OCI-LY1 (cell line): ENCODE data around the gene DIP2C.

Experiments used
- H2AFZ ChIP-seq: fragments of 200-600 bp; sonication (generic), shearing (Covaris generic); 2 replicates; pipeline ENCODE4 v1.6.0; 2014; ENCODE audit warnings: antibody characterized with exemption, mild to moderate bottlenecking, low read length
- H3F3A ChIP-seq: fragments of 200-600 bp; sonication (generic), shearing (Covaris generic); 2 replicates; pipeline ENCODE4 v1.6.0; 2014; ENCODE audit warnings: mild to moderate bottlenecking, antibody characterized with exemption, low read length, moderate library complexity; ENCODE audit not compliant: insufficient read depth
- H3K27ac ChIP-seq: fragments of 200-600 bp; sonication (generic); 2 replicates; pipeline ENCODE4 v1.5.1; 2014; ENCODE audit warnings: low read length, mixed run types, mild to moderate bottlenecking, low read depth; ENCODE audit not compliant: poor library complexity, severe bottlenecking
- H3K27me3 ChIP-seq: fragments of 200-600 bp; sonication (generic); 2 replicates; pipeline ENCODE4 v1.6.0; 2014; ENCODE audit warnings: antibody characterized with exemption, mild to moderate bottlenecking, low read length, moderate library complexity; ENCODE audit not compliant: insufficient read depth
- H3K36me3 ChIP-seq: fragments of 200-600 bp; sonication (generic); 2 replicates; pipeline ENCODE4 v1.6.1; 2014; ENCODE audit warnings: mild to moderate bottlenecking, antibody characterized with exemption, low read length, moderate library complexity, mixed read lengths; ENCODE audit not compliant: insufficient read depth
- H3K4me1 ChIP-seq: fragments of 200-600 bp; sonication (generic); 2 replicates; pipeline ENCODE4 v1.5.1; 2014; ENCODE audit warnings: mild to moderate bottlenecking, low read length, moderate library complexity; ENCODE audit not compliant: insufficient read depth, severe bottlenecking
- H3K4me2 ChIP-seq: fragments of 200-600 bp; sonication (generic), shearing (Covaris generic); 2 replicates; pipeline ENCODE4 v1.6.1; 2014; ENCODE audit warnings: low read length
- H3K4me3 ChIP-seq: fragments of 200-600 bp; sonication (generic); 2 replicates; pipeline ENCODE4 v1.5.1; 2014; ENCODE audit warnings: low read length, low read depth, mild to moderate bottlenecking, mixed read lengths; ENCODE audit not compliant: poor library complexity, severe bottlenecking
- H3K79me2 ChIP-seq: fragments of 200-600 bp; shearing (Covaris generic); 2 replicates; pipeline ENCODE4 v1.6.1; 2016; ENCODE audit warnings: mixed run types, low read length, mixed read lengths; ENCODE audit not compliant: insufficient read depth
- H3K9ac ChIP-seq: fragments of 200-600 bp; sonication (generic), shearing (Covaris generic); 2 replicates; pipeline ENCODE4 v1.6.1; 2014; ENCODE audit warnings: mild to moderate bottlenecking, low read length, mixed read lengths
- H3K9me2 ChIP-seq: fragments of 200-600 bp; sonication (generic), shearing (Covaris generic); 2 replicates; pipeline ENCODE4 v1.6.1; 2014; ENCODE audit warnings: low read depth, mild to moderate bottlenecking, low read length, mixed read lengths
- H3K9me3 ChIP-seq: fragments of 200-600 bp; shearing (Covaris generic); 2 replicates; pipeline ENCODE4 v1.6.1; 2014; ENCODE audit warnings: low read length, mixed read lengths
- H4K20me1 ChIP-seq: fragments of 200-600 bp; sonication (generic), shearing (Covaris generic); 2 replicates; pipeline ENCODE4 v1.6.0; 2016; ENCODE audit warnings: mild to moderate bottlenecking, low read length; ENCODE audit not compliant: insufficient read depth
- CTCF ChIP-seq: fragments of 200-600 bp; sonication (generic), shearing (Covaris generic); IDR thresholded peaks from 2 replicates; pipeline ENCODE4 v1.5.1; 2017; ENCODE audit warnings: mild to moderate bottlenecking, antibody characterized with exemption, low read length, moderate library complexity, mixed read lengths
- EZH2 ChIP-seq: fragments of 200-600 bp; sonication (generic), shearing (Covaris generic); IDR thresholded peaks from 2 replicates; pipeline ENCODE4 v1.8.0; 2017; ENCODE audit warnings: borderline replicate concordance, mixed run types, mild to moderate bottlenecking, antibody characterized with exemption, low read length, moderate library complexity, mixed read lengths

Gene DIP2C

GRCh38 chr10:490891-491571 is 198.4 kb downstream of the DIP2C start:
- H3K4me1 ChIP-seq, result peaks cover 47% of the 10 kb centered on the region
- peaks cover 84% of the 10 kb centered on the region for H3K36me3 ChIP-seq
- H3K9me3 ChIP-seq, result no peaks in the 10 kb centered on the region
- no peaks in the 10 kb centered on the region for H3K9me2 ChIP-seq
- peaks cover 65% of the 10 kb centered on the region for H3K79me2 ChIP-seq
- H4K20me1 ChIP-seq, result no peaks in the 10 kb centered on the region
- no peak overlapping the region for H3K27ac ChIP-seq
- TF ChIP-seq CTCF, result no peak
- no peak for TF ChIP-seq EZH2
- no peak overlapping the region for H3K9ac ChIP-seq
- no peak overlapping the region for H2AFZ ChIP-seq
- no peaks in the 10 kb centered on the region for H3K27me3 ChIP-seq
- no peaks in the 10 kb centered on the region for H3F3A ChIP-seq
- H3K4me3 ChIP-seq, result no peak overlapping the region
- no peak overlapping the region for H3K4me2 ChIP-seq

GRCh38 chr10:490256-490655 is 199.2 kb downstream of the DIP2C start:
- Histone ChIP-seq H3K79me2 (peaks cover 58% of the 10 kb centered on the region), H3K9me3 (no peaks in the 10 kb centered on the region), H3K4me1 (peaks cover 47% of the 10 kb centered on the region), H3F3A (no peaks in the 10 kb centered on the region), H3K27ac (no peak overlapping the region), H4K20me1 (no peaks in the 10 kb centered on the region), H3K9me2 (no peaks in the 10 kb centered on the region), H3K4me3 (no peak overlapping the region), H3K27me3 (no peaks in the 10 kb centered on the region), H3K9ac (no peak overlapping the region), H2AFZ (no peak overlapping the region), H3K36me3 (peaks cover 84% of the 10 kb centered on the region), H3K4me2 (no peak overlapping the region)
- no peak for TF ChIP-seq CTCF

- Histone ChIP-seq H3K9me2 (no peaks in the 10 kb centered on the region), H3F3A (no peaks in the 10 kb centered on the region), H3K9ac (no peak overlapping the region), H3K4me3 (no peak overlapping the region), H3K4me1 (peaks cover 47% of the 10 kb centered on the region), H4K20me1 (no peaks in the 10 kb centered on the region), H3K4me2 (no peak overlapping the region), H3K27me3 (no peaks in the 10 kb centered on the region), H3K9me3 (no peaks in the 10 kb centered on the region), H3K27ac (no peak overlapping the region), H3K36me3 (peaks cover 88% of the 10 kb centered on the region), H3K79me2 (peaks cover 49% of the 10 kb centered on the region), H2AFZ (no peak overlapping the region)
- TF ChIP-seq EZH2, result no peak
- no peak for TF ChIP-seq CTCF
These were observed 200.1 kb downstream of the DIP2C start for GRCh38 chr10:489330-489729.
